GM19043 (cell line): Measurements from ENCODE around the gene DDX6.
"Not testable (repeated sequence)": the region's sequence is repeated elsewhere in the genome, so short reads cannot be mapped to it uniquely, and the experiment has no call there.

Experiments used
- ATAC-seq: cut with Tn5 transposase; IDR thresholded peaks from one replicate; pipeline ENCODE4 v1.9.1; 2021; ENCODE audit warnings: low read depth; ENCODE audit not compliant: unreplicated experiment

The DDX6 gene

DNA sequence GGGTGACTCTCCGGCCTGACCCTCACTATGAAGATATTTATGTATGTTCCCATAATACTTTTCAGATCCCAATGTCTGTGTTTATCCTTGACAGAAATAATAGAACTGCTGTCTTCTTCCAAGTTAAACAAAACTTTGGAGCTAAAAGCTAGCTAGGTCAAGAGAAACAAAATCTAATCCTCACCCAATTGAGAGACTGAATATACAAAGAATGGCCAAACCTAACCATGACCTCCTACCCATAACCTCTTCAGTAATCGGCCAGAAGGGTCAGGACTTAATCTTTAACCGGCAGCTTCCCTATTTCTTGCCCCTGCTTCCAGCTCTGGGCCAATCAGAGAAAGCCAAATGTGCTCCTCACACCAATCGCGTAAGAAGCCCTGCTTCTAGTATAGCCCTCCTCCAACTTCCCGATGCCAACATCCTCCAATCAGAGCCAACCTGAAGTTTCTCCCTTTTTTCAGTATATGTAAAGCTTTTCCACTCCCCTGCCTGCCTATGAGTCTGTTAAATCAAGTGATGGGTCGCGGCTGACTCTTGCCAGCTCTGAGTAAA is 1.7 kb upstream of the DDX6 start:
- peak; percentile 64 for ATAC-seq

DNA sequence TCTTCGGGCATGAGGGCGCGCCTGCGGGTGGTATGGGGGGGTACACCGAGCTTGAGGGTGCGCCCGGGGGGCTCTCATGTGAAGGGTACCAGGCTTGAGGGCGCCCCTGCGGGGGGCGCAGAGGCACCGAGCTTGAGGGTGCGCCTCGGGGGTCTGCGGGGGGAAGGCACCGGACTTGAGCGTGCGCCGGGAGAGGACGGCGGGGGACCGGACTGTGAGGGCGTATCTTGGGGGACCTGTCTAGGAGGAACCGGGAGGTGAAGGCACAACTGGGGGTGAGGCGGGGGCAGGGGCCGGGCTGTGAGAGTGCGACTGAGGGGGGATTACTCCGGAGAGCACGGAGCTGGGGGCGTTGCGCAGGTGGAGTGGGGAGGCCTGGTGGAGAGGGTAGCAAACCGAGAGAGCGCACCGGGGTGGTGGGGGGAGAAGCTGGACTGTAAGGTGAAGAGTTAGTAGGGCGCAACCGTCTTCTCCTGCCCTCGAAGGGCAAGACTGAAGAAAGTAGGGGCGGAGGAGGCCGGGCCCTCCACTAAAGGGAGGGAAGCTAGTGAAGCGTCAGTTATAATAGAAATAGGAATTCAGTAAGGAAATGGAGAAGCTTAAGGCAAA is 1.1 kb upstream of the DDX6 start:
- no peak for ATAC-seq

DNA sequence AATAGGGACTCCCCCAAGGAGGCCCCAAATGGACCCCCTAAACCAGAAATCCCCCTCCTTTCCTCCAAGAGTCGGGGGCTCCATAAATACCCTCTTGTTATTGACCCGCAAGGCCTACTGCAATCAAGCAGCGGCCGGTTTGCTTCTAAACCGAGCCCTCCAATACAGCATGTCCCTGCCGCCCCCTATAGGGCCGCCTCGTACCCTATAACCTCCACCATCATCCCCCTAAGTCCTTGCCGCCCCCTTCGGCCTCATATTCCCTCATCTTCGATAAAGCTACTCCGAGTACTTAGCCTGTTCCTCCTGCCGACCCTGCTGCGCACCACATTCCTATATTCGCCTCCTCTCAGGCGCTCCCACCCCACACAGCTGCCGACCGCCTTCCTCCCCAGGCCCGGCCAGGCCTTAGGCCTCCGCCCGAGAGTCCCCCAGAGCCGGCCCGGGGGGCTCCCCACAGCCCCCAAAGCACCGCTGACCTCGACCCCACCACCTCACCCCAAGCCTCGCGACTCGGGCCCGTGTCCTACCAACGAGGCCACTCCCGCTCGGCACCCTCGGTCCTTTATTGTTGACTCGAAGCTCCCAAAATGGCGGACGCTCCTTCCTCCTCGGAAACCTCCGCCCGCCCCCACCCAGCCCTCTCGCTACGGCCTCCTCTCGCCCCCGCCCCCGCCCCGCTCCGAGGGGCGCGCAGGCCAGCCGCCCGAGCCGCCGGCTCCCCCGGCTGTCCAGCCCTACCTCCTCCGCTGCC is 430 bp downstream of the DDX6 start:
- ATAC-seq: no peak

DNA sequence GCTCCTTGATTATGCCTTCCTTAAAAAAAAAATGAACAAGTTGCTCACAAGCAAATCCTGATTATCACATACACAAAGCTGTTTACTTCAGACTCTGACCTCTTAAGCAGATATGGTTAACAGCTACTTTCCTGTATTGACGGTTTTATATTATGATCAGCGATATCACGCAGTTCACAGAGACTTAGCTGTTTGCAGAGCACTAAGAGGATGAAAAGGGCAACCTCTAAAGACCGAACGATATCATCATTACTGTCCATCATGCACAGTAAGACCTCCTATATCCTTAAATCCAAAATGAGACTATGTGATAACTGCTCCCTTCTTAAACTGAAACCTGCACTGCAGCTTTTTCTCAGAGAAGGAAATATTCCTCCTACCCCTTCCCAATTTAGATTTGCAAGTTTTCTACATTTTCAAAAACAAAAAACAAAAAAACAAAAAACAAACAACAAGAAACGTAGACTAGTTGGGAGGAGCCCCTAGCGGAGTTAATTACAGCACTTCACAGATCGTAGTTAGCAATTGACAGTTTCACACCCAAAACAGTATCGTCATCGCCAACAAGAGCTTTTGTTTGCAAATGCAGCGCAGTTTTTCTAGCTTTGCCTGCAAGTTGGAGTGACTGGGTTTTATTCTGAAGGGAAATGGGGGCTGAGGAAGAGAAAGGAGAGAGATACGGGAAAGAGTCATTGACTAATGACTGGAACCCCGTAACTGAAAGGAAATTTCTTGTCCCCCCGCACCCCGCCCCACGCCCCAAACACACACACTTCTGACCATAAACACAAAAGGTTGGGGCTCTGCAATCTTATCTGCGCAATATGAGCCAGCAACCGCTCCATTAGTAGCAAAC is 1.2 kb downstream of the DDX6 start:
- no peak for ATAC-seq

DNA sequence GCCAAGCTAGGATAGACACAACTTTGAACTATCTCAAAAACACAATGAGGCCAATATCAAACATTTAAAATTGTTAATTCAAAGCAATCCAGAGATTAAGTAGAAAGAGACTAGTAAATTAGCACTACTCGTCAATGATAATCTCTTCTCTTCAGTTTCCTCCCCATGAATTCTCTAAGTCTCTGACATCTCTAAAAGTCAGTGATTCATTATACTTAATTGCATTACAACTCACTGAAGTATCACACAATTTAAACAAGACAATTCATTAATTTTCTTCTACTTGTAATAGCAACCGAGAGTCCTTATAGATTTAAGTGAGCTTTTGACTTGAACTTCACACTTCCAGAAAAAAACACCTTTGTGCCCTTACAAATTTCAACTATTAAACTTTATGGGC is 4.3 kb downstream of the DDX6 start:
- ATAC-seq: no peak

DNA sequence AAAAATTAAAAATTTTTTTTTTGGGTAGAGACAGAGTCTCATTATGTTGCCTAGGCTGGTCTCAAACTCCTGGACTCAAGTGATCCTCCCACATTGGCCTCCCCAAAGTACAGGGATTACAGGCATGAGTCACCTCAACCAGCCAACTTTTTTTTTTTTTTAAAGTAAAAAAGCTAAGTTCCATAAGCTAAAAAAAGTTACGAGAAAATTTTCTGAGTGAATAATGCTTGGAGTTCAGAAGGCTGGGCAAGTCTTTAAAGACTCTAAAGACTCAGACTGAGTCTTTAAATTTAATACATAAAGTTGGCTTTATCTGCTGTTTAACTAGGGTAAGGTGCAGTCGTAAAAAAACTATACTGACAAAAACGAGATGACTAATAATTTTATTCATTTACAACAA is 5.6 kb downstream of the DDX6 start:
- no peak for ATAC-seq

DNA sequence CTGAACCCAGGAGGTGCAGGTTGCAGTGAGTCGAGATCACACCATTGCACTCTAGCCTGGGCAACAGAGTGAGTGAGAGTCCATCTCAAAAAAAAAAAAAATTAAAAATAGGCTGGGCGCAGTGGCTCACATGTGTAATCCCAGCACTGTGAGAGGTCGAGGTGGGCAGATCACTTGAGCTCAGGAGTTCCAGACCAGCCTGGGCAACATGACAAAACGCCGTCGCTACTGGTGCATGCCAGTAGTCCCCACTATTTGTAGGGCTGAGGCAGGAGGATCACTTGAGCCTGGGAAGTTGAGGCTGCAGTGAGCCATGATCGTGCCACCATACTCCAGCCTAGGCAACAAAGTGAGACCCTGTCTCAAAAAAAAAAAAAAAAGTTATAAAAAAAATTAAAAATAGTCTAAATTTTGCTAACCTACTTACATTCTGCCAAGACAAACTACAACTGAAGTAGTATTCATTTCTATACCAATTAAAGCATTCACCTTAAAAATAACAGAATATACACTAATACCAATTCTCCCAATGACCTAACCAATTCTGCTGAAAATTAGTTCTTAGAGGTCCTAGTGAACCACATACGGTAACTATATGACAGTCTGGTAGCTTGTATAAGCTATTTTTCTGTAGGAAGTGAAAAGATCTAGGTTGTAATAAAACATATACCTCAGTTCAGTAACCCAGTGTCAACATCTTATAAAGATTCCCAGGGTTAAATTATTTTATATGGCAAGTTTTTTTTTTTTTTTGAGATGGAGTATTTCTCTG is 7.1 kb downstream of the DDX6 start:
- no peak for ATAC-seq

GRCh38 chr11:118783324-118783723 is 7.6 kb downstream of the DDX6 start:
- ATAC-seq: not testable (repeated sequence)

DNA sequence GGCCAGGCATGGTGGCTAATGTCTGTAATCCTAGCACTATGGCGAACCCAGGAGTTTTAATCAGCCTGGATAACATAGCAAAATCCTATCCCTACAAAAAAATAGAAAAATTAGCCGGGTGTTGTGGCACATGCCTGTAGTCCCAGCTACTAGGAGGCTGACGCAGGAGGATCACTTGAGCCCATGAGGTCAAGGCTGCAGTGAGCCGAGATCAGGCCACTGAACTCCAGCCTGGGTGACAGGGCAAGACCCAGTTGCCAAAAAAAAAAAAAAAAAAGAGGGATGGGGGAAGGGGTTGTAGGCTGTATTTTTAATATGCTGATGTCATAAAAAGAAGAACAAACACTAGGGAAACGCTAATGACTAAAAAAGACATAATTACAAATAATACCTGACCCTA is 12.1 kb downstream of the DDX6 start:
- no peak for ATAC-seq

GRCh38 chr11:118774032-118774431 is 16.9 kb downstream of the DDX6 start:
- ATAC-seq: no peak

DNA sequence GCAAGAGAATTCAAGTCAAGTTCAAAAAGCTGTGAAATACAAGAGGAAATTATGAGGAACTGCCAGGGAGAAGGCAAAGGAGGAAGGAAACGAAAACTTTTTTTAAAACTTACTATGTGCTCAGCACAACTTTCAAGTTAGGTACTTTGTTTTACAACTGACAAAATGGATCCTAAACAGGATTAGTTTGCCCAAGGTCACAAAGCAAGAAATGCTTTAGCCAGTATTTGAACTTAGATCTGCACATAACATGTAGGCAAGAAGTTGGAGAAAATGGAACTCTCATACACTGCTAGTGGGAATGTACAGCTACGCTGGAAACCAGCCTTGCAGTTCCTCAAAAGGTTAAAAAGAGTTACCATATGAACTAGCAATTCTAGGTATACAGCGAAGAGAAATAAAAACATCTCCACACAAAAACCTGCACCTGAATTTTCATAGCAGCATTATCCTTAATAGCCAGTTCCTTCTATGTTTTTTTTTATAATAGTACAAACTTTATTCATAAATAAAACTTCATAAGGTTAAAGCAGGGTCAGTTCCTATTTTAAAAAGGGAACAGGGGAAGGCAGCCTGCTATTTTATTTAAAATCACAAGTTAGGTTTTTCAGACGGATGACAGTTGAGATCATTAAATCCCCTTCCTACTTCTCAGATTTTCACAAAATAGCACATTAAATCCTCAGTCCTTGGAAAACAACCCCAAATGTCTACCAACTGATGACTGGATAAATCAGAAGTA is 19.2 kb downstream of the DDX6 start:
- no peak for ATAC-seq

GRCh38 chr11:118768690-118769089 is 22.3 kb downstream of the DDX6 start:
- ATAC-seq: no peak

DNA sequence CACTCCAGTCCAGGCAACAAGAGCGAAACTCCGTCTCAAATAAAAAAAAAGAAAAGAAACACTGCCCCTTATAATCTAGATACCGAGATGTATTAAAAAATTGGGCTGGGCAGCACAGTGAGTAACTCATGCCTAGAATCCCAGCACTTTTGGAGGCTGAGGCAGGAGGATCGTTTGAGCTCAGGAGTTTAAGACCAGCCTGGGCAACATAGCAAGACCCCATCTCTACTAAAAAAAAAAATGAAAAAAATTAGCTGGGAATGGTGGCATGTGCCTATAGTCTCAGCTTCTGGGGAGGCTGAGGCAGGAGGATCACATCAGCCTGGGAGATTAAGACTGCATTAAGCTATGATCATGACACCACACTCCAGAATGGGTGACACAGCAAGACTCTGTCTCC is 24.9 kb downstream of the DDX6 start:
- ATAC-seq: no peak

DNA sequence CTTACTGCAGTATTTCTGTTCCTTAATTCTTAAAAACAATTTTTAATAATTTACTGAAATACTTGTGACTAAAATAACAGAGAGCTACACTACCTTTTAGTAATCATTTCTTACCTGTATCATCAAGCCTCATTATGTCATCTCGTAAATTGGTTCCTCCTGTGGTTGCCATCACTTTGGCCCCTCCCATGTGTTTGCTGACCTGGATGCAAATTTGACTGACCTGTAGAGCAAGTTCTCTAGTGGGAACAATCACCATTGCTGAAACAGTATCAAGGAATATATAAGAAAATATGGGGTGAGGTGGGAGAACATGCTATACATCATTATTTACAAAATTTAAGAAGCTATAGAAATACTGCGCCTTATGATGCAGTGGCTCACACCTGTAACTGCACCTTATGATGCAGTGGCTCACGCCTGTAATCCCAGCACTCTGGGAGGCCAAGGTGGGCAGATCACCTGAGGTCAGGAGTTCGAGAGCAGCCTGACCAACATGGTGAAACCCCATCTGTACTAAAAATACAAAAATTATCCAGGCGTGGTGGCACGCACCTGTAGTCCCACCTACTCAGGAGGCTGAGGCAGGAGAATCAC is 25.8 kb downstream of the DDX6 start:
- not testable (repeated sequence) for ATAC-seq

- ATAC-seq: no peak
Observed at GRCh38 chr11:118763041-118763440, 27.9 kb downstream of the DDX6 start.

DNA sequence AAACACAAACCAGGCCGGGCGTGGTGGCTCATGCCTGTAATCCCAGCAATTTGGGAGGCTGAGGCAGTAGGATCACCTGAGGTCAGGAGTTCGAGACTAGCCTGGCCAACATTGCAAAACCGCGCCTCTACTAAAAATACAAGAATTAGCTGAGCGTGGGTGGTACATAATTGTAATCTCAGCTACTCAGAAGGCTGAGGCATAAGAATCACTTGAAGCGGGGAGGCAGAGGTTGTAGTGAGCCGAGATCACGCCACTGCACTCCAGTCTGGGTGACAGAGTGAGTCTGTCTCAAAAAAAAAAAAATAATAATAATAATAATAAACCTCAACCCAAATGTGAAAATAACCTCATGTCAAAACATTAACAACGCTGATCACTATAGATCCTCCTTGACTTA is 29.0 kb downstream of the DDX6 start:
- not testable (repeated sequence) for ATAC-seq

DNA sequence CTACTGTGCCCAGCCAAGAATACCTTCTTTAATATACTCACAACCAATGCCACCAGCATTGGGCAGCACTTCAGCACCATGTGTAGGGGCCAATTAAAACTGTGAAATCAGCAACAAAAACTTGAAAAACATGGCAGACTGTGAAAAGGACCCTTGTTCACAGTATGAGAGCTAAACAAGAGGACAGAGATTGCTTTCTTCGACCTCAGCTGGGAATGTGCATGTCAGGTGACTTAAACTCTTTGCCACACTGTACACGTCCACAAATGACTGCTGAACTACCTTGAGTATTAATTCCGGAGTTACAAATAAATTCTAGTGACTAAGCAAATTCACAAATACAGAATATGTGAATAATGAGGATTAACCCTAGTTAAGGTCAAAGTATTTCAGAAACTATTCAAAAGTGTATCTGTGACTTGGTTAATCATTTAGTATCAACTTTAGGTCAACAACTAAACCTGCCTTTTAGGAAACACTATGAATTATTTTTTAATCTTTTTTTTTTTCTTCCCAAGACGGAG is 33.0 kb downstream of the DDX6 start:
- ATAC-seq: no peak

- no peak for ATAC-seq
Observed at GRCh38 chr11:118752654-118753053, 38.3 kb downstream of the DDX6 start.

DNA sequence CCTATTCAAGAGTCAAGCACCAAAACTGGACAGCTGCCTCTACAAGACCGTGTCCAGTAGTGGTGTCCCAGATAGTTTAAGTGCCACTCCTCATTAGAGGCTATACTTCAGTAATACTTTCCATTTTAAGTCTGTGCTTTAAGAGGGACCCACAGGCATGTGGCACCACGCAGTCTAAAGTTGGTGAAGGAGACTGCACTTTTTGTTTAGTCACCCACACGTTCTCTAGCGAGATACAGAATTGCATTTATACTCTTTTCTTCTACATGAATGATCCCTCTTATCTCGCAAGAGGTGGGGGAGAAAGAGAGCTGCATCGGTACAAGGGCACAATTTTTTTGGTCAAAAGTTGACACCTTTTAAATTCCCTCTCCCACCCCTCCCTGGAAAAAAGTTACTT is 41.5 kb downstream of the DDX6 start:
- ATAC-seq: no peak
